Middle frontal gyrus (tissue), 1 donor: ENCODE measurements around the gene POLQ.
"Not testable (repeated sequence)": the region's sequence is repeated elsewhere in the genome, so short reads cannot be mapped to it uniquely, and the experiment has no call there.

Experiments
- DNase-seq: peaks from one replicate; pipeline ENCODE4 v3.0.0-alpha.2; 2015; ENCODE audit warnings: low spot score; ENCODE audit errors: extremely low spot score

The POLQ gene

DNA sequence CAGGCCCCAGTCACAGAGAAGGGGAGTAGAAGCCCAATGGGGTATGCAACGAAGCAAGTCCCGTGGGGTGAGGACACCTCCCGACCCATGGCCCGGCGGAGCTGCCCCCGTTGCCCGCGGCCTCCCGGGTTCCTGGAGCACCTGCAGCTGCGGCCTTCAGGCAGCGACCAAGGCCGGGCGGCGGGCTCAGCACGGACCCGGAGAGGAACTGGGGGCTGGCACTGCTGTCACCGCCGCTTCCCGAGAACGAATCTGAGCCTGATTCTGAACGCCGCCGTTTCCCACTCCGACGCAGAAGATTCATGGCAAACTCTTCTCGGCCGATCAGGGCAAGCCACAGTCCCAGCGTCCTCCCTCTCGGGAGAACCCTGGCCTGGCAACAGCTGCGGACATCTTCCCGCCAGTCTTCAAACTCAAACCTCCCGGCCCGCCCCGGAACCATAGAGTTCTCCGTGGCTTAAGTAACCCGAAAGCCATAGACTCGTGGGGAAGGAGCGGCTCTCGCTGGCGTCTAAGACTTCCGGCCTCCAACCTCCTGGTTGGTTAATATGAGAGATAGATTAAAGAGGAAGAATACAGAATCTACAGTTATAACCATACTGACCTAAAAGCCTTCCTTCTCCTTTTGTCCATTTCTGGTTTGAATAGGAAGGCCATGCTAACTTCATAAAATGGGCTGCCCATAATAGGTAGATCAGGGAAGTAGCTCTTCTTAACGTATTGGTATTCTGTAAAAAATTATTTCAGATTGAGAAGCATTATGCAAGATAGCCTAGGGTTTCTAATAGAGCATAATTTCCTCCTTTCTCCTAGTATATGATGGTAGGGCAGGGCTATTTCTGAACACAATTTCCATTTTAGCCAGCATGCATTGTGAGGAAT, at the start of gene POLQ:
POLQ (minus strand) TSS at position 415 of the 882 bp plus-strand sequence; CDS start at position 304, 111 bp downstream.
- peak; percentile 90 for DNase-seq

DNA sequence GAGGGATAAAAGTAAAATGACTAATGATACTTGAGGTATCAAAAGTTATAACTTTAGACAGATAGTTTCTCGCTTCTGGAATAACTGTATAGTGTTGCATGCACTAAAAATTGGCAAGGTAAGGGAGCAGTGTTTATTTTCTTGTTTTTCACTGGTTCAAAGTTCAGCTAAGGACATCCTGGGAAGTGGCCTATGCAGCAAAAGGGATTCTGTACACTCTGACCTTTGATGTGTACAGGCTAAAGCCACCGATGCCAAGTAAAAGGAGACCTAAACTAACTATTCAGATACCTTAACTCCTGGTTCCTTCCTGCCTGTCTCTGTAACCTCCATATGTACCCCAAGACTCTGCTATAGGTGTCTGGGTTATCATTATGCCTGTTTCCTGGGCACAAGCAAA, 49.1 kb upstream of the POLQ start:
- DNase-seq: no peak

DNA sequence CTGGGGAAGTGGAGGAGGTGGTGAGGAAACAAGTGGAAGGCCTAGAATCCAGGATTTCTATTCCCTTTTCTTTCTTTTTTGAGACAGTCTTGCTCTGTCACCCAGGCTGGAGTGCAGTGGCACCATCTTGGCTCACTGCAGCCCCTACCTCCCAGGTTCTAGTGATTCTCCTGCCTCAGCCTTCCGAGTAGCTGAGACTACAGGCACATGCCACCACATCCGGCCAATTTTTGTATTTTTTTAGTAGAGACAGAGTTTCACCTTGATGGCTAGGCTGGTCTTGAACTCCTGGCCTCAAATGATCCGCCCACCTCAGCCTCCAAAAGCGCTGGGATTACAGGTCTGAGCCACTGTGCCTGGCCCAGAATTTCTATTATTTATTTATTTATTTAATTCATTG, 48.0 kb upstream of the POLQ start:
- not testable (repeated sequence) for DNase-seq

DNA sequence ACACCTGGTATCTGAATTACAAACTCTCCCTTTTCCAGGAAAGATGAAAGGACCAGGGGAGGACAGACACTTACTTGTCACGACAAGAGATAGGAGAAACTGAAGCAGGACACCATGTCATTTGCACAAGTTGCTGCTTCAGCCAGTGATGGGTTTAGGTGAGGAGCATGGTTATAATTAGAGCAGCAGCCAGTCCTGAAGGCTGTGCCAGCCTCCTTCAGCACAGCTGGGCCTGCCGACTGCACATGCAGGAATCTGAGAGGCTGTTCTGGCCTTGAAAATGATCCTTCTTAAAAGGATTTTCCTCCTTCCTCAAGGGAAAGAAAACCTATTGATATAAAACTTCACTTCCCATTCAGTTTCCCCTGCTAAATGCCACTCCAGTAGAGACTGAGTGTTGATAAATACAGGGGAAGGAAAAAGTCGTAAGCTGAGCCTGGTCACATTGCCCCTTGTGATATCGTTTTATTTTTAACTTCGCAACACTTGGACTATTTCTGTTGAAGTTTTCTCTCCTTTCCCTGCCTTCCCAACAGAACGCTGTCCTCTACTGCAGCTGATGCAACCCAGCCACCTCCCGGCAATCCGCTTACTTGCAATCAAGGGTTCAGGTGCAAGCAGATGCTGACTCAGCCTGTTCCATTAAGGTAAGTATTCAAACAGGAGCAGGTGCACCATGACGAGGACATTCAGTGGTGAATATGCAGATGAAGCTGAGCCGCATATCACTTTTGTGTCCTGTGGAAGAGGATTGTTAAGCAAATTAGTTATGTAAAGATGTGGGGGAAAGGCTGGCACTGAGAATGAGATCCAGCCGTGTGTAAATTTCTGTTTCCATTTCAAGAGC, 47.3 kb upstream of the POLQ start, which contains the start of gene FBXO40:
FBXO40 (plus strand) TSS at position 524 of the 847 bp plus-strand sequence. CDS start 27,197 bp downstream, outside the sequence.
- DNase-seq: no peak

DNA sequence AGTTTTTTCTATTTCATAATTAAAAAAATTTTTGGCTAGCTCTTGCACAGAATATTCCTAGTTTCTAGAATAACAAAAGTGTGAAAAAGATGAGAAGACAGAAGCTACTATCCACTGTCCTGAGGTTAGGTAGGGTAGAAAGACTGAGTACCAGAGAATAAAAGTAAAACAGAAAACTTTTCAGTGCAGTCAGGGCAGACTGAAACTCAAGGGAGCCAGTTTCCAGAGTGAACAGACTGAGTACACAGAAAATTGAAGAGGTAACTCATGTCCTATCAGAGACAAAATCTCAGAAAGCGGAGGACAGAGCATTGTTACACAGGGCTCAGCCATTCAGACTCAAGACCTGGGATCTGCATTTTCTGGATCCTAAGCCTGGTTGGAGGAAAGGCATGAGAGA, 38.6 kb upstream of the POLQ start:
- no peak for DNase-seq

DNA sequence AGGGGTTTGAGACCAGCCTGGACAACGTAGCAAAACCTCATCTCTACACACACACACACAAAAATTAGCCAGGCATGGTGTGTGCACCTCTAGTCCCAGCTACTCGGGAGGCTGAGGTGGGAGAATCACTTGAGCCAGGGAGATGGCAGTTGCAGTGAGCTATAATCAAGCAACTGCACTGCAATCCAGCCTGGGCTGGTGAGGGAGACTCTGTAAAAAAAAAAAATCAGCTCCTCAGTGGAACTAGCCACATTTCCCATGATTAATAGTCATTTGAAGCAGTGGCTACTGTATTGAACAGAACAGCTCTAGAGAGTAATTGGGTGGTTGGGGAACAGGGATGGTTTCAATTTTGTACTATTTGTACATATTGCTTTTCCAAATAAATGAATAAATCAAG, 35.9 kb upstream of the POLQ start:
- DNase-seq: no peak

DNA sequence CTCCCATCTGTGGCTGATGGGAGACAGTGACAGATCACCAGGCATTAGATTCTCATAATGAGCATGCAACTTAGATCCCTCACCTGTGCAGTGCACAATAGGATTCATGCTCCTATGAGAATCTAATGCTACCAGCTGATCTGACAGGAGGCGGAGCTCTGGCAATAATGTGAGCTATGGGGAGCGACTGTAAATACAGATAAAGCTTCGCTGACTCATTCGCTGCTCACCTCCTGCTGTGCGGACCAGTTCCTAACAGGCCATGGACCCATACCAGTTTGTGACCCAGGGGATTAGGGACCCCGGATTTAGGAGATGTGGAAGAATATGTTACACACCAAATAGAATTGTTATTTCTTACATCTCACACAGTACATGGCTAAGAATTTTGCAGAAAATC, 28.7 kb upstream of the POLQ start:
- no peak for DNase-seq

DNA sequence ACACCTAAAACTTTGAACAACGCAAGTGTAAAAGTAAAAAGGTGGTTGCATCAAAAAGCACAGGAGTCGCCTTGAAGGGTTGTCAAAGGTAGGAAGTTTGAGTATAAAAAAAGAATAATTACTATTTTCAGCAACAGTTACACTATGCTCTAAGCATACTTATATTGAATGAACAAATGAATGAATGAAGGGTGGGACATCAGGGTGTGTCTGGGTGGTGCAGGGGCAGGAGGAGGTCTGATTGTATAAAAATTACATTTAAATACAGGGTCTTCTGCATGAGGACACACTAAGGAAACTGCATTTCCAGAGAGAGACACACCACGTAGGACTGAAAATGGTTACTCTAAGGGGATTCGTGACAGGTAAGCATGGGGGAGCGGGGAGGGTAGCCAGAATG, 21.9 kb upstream of the POLQ start, which contains the start of gene ARGFX:
ARGFX (plus strand) TSS at position 301 of the 400 bp plus-strand sequence. CDS start 2,765 bp downstream, outside the sequence.
- no peak for DNase-seq

DNA sequence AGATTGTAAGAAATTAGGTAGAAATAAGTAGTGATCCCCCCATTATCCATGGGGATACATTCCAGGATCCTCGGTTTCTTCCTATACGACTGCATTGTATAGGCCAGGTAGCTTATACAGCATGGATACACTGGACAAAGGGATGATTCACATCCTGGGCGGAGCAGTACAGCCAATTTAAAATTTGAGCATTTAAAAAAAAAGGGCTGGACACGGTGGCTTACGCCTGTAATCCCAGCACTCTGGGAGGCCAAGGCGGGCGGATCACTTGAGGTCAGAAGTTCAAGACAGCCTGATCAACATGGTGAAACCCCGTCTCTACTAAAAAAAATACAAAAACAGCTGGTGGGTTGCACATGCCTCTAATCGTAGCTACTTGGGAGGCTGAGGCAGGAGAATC, 21.0 kb upstream of the POLQ start:
- no peak for DNase-seq

DNA sequence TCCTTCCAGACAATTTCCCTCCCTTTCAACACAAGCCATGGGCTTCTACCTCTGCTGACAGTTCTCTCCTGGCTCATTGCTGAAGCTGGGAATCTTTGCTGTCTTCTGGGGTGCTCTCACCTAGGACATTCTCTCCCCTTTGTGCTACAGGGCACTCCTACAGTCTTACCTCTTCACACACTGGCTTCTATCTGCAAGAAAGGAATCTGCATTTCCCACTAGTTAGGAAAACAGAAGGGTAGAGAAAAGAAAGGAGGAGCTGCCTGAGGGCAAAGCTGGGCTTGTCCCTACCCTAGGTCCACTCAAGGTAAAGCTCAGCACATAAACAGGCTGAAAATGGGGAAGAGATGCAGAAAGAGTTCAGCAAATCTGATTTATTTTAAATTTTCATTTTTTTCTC, 16.4 kb upstream of the POLQ start:
- DNase-seq: no peak

DNA sequence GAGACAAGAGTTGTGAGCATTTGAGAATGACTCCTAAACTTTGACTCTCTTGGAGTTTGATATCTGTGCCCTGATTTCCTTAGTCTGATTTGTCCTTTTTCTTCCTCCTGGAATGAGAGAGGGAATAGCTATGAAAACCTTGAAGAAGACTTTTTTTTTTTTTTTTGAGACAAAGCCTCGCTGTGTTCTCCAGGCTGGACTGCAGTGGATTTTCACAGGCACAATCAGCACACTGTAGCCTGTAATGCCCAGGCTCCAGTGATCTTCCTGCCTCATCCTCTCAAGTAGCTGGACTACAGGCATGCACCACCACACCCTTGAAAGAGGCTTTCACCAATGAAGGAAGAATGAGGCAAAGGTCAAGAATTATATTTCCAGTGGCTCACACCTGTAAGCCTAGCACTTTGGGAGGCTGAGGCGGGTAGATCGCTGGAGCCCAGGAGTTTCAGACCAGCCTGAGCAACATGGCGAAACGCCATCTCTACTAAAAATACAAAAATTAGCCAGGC, 11.7 kb upstream of the POLQ start:
- no peak for DNase-seq

DNA sequence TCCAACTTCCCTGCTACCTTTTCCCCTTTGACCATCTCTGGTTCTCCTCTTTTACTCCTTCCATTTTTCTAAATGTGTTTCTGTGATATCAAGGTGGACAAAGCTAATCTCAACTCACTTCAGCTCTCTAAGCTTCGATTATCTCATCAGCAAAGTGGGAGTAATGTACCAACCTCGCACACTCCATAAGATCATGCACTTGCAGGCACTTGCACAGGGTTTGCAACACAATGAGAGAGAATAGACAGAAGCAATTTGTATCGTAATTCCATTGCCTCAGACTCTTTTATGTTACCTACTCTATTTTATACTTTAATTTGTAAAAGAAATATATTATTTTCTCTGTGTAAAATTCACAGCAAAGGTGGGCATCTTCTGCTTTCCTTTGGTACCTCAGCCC, 7.0 kb upstream of the POLQ start:
- no peak for DNase-seq

DNA sequence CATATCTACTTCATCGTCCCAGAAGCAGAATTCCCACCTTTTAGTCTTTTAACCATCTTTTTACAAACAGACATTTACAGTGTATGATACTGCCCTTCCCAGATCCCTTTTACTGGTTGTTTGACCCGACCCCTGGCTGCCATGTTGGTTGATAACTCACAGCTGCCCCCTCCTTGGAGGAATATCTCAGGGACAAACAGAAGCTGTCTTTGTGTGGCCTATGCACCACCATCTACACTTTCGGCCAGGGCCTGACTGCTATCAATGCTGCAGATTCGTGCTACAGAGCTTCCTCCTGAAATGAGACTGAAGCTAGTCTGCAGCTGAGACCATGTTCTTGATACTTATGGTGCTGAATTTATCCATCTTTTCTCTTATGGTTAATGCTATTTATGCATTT, 6.6 kb upstream of the POLQ start:
- no peak for DNase-seq

DNA sequence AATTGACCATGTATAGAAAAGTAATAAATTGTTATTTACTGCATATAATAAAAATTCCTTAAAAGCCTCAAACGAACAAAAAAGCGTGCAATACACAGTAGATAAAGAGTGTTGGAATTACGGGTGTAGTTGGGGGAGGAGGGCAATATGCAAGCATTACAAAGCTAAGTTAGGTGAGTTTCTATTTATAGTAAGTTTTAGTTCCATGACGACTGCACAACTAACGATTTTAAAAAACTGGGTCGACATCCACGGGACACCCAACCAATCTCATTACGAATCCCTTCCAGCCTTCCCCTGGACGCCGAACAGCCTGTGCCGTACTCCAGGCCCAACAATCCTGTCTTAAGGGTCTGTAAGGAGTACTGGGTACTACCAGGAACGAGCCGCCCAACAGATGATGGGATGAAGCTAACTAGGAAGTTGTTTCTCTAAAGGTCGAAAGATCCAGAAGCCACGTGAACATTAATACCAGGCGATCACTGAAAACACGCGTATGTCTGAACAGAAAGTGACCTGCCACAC, 677 bp downstream of the POLQ start:
- DNase-seq: no peak

DNA sequence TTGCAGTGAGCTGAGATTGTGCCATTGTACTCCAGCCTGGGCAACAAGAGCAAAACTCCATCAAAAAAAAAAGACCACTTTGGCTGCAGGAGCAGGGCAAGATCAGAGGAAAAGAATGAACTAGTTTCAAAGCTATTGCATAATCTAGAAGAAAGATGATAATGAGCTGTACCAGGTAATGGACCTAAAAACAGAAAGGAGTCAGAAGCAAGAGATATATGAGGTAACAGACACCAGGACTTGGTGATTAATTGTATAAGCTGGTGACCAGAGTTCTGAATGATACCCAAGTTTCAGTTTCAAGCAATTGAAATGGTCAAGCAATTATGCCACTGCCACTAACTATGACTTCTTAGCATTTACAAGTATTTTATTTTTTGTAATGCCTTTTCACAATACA, 2.9 kb downstream of the POLQ start:
- DNase-seq: no peak

DNA sequence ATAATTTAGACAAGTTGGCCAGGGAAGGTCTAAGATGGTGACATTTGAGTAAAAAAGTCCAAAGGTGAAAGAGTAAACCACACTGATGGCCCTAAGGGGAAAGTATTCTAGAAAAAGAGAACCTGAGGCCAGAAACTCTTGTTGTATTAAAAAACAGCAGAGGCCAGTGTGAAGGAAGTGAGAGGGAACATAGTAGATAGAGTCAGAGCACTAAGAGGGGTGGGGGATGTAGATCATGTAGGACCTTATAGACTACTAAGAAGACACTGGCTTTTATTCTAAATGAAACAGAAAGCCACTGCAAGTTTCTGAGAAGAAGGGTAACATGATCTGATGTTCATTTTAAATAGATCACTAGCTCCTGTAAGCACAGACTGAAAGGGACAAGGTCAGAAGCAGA, 14.5 kb downstream of the POLQ start:
- DNase-seq: no peak

DNA sequence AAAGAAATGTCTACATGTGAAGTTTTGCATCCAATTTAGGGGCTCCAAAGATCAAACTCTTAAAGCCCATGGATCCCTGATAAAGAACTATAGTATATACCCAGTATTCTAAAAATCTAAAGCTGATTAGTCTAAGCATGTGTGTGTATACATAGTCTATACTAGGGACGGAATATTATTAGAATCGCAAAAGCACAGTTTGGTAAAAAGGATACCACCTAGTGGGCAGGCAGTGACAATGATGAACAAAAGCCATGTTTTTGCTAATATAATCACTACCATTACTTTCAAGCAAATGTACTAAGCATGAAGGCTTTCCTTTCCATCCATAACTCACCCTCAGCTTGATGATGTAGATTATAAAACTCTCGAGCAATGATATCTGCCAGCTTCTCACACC, 16.5 kb downstream of the POLQ start:
- no peak for DNase-seq

DNA sequence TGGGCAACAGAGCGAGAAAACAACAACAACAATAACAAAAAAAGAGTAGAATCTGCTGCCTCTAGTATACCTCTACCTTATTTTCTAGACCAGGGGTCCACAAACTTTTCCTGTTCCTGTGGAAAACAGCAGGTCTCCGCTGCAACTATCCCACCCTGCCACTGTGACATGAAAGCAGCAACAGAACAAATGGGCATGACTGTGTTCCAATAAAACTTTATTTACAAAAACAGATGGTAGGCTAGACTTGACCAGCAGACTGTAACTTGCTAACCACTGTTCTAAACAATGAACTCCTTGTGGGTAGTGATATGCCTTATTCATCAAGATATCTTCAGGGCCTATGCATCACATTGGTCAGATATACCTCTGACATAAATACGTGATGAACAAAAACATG, 25.3 kb downstream of the POLQ start:
- DNase-seq: no peak

DNA sequence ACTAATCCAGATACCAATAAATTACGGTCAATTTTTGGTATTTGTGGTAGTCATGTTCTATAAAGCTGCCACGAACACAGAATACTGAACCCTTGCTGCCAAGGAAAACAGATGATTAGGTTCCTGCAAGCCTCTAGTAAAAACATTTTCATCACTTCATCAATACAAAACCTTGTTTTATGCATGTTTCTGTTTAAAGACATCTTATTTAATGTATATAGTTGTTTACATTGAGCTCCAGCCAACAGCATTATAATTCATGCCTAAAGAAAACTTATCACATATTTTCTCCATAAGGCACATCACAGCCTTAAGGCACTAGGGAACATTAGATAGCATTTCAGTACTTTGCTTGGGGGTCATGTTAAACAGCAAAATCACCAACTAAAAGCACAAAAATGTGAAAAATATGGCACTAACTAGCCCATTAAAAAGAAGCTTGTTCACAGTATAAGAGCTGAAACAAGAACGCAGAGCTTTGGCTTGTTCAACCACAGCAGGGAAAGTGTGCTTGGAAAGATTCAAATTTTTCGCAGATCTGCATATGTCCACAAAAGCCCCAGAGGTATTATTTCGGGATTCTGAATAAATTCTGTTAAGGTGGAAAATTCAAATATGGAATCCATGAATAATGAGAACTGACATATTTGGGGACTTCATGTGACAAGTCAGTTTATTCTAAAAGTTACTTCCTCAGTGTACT, 27.7 kb downstream of the POLQ start:
- DNase-seq: no peak

DNA sequence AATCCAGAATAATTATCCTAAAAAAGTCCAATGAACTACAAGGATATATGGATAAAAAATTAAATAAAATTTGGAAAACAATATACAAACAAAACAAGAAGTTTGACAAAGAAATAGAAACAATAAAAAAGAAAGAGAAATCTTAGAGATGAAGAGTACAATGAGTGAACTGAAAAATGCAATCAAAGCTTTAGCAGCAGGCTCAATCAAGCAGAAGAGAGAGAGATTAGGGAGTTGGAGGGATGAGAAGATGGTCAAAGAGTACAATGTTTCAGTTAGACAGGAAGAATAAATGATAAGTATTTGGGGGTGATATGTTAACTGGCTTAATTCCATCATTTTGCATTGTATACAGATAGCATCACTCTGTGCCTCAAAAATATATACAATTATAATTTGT, 29.9 kb downstream of the POLQ start:
- no peak for DNase-seq

DNA sequence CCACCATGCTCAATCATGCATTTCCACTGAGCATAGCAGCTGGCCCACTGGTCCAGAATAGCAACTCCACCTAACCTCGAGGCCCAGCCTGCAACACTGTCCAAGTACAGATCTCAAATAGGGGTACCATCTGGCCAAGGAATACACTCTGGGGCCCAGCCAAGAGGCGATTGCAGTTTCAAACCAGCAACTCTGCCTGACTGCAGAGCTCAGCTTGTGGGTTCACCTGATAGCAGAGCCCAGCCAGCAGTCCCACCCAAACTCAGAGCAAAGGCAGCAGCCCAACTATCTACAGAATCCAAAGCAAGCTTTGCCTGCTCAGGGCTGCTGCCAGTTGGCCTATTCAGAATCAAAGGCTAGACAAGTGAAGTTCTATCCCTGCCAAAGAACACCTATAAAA, 30.5 kb downstream of the POLQ start:
- no peak for DNase-seq
